Epithelial cell of esophagus (primary cell): ENCODE data around the gene C9orf72.
A peak's percentile ranks its signal among the peaks of the same experiment; 100 is the strongest.

ENCODE experiments used
- DNase-seq: peaks from one replicate; pipeline ENCODE4 v3.0.0; 2010; ENCODE audit warnings: low read depth
- H3K4me3 ChIP-seq: 2 replicates; pipeline ENCODE4 v1.5.1; 2011; ENCODE audit warnings: mild to moderate bottlenecking, low read length, control low read depth
- TF ChIP-seq, protein P1 (sequence below): IDR thresholded peaks from 2 replicates; pipeline ENCODE4 v1.5.1; 2011; ENCODE audit warnings: low read depth, mild to moderate bottlenecking, low read length, control low read depth, inconsistent platforms; ENCODE audit not compliant: insufficient read depth; ENCODE audit errors: missing control alignments

C9orf72 gene

DNA sequence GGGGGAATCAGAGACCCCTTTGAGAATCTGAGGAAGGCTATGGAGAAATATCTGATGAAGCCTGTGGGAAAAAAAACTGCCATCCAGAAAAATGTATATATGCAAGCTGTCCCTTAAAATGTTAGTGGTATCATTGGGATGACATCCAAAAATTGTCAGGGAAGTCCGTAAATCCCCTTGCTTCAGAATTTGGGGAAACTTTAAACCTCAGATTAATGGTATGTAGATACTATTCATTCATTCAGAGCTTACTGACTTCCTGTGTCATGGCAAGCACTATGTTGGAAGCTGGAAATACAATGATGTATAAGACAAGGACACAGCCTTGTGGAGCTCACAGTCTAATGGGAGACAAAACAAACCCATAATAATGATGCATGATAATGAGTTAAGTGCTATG is 32.8 kb downstream of the C9orf72 start:
- H3K4me3 ChIP-seq = no peak overlapping the region
- TF ChIP-seq, protein P1, sequence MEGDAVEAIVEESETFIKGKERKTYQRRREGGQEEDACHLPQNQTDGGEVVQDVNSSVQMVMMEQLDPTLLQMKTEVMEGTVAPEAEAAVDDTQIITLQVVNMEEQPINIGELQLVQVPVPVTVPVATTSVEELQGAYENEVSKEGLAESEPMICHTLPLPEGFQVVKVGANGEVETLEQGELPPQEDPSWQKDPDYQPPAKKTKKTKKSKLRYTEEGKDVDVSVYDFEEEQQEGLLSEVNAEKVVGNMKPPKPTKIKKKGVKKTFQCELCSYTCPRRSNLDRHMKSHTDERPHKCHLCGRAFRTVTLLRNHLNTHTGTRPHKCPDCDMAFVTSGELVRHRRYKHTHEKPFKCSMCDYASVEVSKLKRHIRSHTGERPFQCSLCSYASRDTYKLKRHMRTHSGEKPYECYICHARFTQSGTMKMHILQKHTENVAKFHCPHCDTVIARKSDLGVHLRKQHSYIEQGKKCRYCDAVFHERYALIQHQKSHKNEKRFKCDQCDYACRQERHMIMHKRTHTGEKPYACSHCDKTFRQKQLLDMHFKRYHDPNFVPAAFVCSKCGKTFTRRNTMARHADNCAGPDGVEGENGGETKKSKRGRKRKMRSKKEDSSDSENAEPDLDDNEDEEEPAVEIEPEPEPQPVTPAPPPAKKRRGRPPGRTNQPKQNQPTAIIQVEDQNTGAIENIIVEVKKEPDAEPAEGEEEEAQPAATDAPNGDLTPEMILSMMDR = no peak
- no peak for DNase-seq

DNA sequence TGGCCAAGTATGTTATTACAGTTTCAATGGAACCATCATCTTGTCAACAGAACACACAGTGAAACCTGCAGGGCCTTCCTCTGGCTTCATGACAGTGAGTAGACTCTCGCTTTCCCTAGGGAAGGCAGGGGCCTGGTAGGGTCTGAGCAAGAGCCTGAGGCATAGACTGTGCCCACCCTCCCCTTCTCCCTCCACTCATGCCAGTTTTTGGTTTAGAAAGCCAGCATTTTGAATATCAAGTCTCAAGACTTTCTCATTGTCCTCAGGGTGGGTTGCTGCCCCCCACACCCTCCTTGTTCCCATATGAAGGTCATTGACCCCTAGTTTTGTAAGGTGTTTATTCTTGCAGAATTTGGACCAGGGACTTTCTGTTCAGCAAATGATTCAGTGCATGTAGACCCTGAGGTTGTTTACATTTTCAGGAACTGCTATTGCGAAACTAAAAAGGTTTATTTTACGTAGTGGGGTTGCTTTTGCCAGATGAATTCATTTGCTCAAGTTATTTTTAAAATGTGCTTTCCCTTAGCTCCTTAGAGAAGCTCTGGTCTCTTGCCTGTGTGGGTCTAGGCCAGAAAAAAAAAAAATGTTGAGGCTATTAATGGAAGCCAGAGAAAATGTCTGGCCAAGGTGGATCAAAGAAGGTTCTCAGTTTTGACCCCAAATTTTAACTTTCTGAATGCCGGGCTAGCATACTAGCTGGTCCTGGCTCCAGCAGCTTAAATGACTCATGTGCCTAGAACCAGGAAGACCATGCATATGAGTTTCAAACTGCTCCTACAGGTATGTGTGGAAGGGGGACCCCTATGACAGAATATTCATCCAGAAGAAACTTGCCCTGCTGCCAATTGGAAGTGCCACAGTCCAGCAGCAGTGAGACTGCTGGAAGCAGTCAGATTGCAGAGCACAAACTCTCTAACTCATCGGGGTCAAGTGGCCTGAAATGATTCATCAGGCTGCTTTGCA is 33.5 kb downstream of the C9orf72 start:
- TF ChIP-seq, protein P1 = no peak
- DNase-seq = peak; percentile 78
- H3K4me3 ChIP-seq = no peak overlapping the region

DNA sequence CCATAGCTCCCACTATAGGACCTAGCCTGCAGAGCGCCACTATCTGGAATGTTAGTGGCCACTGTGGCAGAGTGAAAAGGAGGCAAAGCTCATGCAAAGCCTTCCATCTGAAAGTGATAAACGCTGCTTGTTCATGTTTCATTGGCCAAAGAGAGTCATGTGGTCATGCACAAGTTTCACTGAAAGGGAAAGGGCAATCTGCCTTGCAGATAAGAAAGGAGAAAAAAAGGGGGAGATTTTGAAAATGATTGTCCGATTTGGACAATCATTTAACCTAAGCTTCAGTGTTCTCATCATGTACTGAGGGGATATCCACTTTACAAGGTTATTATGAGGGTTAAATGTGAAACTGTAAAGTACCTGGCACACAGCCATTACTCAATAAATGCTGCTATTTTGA is 34.6 kb downstream of the C9orf72 start:
- DNase-seq = no peak
- TF ChIP-seq, protein P1 = no peak
- H3K4me3 ChIP-seq = no peak overlapping the region

DNA sequence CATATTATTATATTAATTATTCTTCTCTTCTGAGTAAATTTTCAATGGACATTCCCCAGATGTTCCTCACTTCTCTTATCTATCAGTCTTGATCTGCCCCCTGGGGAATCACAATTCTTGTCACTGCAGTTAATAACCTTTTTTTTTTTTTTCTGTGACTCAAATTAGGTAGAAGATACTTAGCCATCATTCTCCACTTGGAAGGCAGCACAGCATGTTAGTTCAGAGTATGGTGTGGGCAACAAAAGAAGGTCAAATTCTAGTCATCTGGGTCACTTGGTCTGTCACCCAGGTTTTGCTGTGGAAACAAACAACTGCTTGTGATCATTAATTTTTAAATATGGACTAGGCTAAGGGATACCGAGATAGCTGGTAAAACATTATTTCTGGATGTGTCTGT is 35.5 kb downstream of the C9orf72 start:
- DNase-seq = no peak
- H3K4me3 ChIP-seq = no peak overlapping the region
- TF ChIP-seq, protein P1 = no peak

DNA sequence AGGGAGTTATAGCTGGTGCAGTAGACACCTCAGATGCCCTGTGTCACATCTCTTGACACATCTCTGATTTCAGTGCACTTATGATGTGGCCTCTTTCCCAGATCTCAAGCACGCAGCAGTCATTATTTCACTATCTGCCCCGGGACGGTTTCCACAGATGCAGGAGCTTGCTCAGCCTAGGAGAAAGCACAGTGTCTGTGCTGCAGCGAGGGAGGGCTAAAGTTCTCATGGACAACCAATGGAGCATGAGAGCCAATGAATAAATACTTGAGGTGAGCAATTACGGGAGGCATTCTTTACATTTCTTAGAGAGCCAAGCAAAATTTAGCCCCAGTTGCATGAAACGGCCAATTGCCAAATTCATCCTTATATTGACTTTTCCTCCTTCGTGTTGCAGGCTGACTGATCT is 36.2 kb downstream of the C9orf72 start:
- DNase-seq = peak; percentile 17
- TF ChIP-seq, protein P1 = no peak

DNA sequence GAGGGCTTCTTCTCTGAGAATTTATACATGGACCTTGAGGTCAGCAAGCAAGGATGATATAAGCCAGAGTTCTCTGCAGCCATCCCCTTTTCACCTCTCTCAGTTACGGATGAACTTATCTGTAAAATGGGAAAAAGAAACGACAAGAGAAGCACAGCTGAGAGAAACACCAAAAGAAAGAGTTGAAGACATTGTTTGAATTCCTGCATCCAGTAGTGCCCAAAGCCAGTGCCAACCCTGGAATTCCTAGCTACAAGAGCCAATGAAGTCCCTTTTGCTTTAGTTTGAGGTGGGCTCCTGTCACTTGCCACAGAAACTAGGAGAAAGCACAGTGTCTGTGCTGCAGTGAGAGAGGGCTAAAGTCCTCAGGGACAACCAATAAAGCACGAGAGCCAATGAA is 37.1 kb downstream of the C9orf72 start:
- no peak overlapping the region for H3K4me3 ChIP-seq
- TF ChIP-seq, protein P1 = no peak
- DNase-seq = no peak

More for the DNA sequence above, 36.2 kb downstream of the C9orf72 start:
- no peak overlapping the region for H3K4me3 ChIP-seq
